CD4-positive, alpha-beta memory T cell (primary cell): ENCODE data around the gene MYBPH. TPM values are rescaled to one million over a fixed set of nuclear protein-coding genes. Genes with fewer than 3 reads are reported as not detected.

ENCODE experiments used
- CTCF ChIA-PET: fragments of 350-600 bp; sonication (Branson Sonifier 250); formaldehyde crosslinking; loops from one replicate; lab custom pipeline; 2021; ENCODE audit warnings: inconsistent platforms; ENCODE audit not compliant: partially characterized antibody; lab: Charles Lee
- POLR2A ChIA-PET: fragments of 350-600 bp; sonication (Branson Sonifier 250); formaldehyde crosslinking; loops from one replicate; lab custom pipeline; 2021; ENCODE audit not compliant: partially characterized antibody; lab: Charles Lee
- DNase-seq, 5 donors: peaks; one replicate each; pipeline versions ENCODE4 v3.0.0 to v3.0.0-alpha.2; 2020 to 2022; ENCODE audit warnings: mixed read lengths in 1 of 5
- H3K27ac ChIP-seq: one replicate; pipeline ENCODE4 v1.7.0; 2013; ENCODE audit warnings: low read depth, low read length
- H3K27me3 ChIP-seq: 2 replicates; pipeline ENCODE4 v1.7.0; 2013; ENCODE audit warnings: mild to moderate bottlenecking, low read length, moderate library complexity; ENCODE audit not compliant: insufficient read depth
- H3K36me3 ChIP-seq: 2 replicates; pipeline ENCODE4 v1.7.0; 2013; ENCODE audit warnings: mild to moderate bottlenecking, low read length, moderate library complexity; ENCODE audit not compliant: insufficient read depth
- H3K4me1 ChIP-seq: 2 replicates; pipeline ENCODE4 v1.7.0; 2013; ENCODE audit warnings: mild to moderate bottlenecking, low read length, moderate library complexity; ENCODE audit not compliant: insufficient read depth
- H3K4me3 ChIP-seq, 2 donors: one replicate each; pipeline ENCODE4 v1.7.0; 2013; ENCODE audit warnings: low read length in 2 of 2, mild to moderate bottlenecking in 1 of 2
- H3K9me3 ChIP-seq, 2 donors: one replicate each; pipeline ENCODE4 v1.7.0; 2013; ENCODE audit warnings: low read length in 2 of 2, control low read depth in 1 of 2; ENCODE audit not compliant: control insufficient read depth in 1 of 2
- H3K27ac Mint-ChIP-seq, 7 donors: one replicate each; pipeline ENCODE4 v1.8.0; 2020 to 2021; ENCODE audit warnings: mixed read lengths in 7 of 7, mild to moderate bottlenecking in 6 of 7, inconsistent platforms in 3 of 7, moderate library complexity in 3 of 7
- H3K27me3 Mint-ChIP-seq, 2 donors: one replicate each; pipeline ENCODE4 v1.8.0; 2020 to 2021; ENCODE audit warnings: mixed read lengths in 2 of 2
- H3K36me3 Mint-ChIP-seq, 2 donors: one replicate each; pipeline ENCODE4 v1.8.0; 2020 to 2021; ENCODE audit warnings: mixed read lengths in 2 of 2, inconsistent platforms in 1 of 2, mild to moderate bottlenecking in 1 of 2
- H3K4me1 Mint-ChIP-seq, 4 donors: one replicate each; pipeline ENCODE4 v1.8.0; 2020 to 2021; ENCODE audit warnings: mixed read lengths in 4 of 4, mild to moderate bottlenecking in 1 of 4
- H3K4me3 Mint-ChIP-seq, 8 donors: one replicate each; pipeline ENCODE4 v1.8.0; 2020 to 2021; ENCODE audit warnings: mixed read lengths in 8 of 8, mild to moderate bottlenecking in 7 of 8, moderate library complexity in 6 of 8, inconsistent platforms in 3 of 8
- H3K9me3 Mint-ChIP-seq, 8 donors: one replicate each; pipeline ENCODE4 v1.8.0; 2020 to 2021; ENCODE audit warnings: mixed read lengths in 8 of 8, mild to moderate bottlenecking in 5 of 8, inconsistent platforms in 3 of 8, moderate library complexity in 1 of 8
- intact Hi-C: fragments of 100-400 bp; cut with micrococcal nuclease; formaldehyde crosslinking; loops from one replicate; pipeline ENCODE4 v1.15.1; 2023
- polyA plus RNA-seq, 2 donors: library from polyadenylated mRNA; unstranded; fragments of 300-500 nt; fragmentation: Illumina TruSeq; gene quantifications; one replicate each; pipeline ENCODE4 v1.2.3, GENCODE V29; 2021
- total RNA-seq, 2 experiments: library from RNA; stranded (reverse); gene quantifications; one replicate each; pipeline ENCODE4 v1.2.3, GENCODE V29; 2021

The MYBPH gene
- total and polyA plus RNA-seq, 4 experiments from 2014 or later = not detected

DNA sequence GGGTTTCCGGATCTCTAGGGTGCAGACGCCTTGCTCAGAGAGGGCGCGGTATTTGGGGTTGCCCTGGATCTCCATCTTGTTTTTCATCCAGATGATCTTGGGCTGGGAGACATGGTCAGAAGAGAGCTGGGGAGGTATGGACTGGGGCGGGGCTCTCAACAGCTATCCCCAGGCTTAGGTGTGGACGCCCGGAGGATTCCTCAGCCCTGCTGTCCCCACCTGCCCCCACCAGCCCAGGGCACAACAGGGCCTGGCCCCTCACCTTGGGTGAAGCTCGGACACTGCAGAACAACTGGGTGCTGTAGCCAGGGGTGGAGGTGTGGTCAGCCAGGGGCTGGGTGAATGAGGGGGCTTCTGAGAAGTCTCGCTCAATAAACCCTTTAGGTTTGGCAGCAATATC is 6.6 kb downstream of the MYBPH start:
- H3K9me3 Mint-ChIP-seq = no peaks in the 10 kb centered on the region
- CTCF ChIA-PET = interaction anchor here (0.7 kb wide), 1 partner anchor 130 kb away, joined by 3 read pairs; no protein-coding TSS in a partner anchor
- intact Hi-C loops = no loop called here

DNA sequence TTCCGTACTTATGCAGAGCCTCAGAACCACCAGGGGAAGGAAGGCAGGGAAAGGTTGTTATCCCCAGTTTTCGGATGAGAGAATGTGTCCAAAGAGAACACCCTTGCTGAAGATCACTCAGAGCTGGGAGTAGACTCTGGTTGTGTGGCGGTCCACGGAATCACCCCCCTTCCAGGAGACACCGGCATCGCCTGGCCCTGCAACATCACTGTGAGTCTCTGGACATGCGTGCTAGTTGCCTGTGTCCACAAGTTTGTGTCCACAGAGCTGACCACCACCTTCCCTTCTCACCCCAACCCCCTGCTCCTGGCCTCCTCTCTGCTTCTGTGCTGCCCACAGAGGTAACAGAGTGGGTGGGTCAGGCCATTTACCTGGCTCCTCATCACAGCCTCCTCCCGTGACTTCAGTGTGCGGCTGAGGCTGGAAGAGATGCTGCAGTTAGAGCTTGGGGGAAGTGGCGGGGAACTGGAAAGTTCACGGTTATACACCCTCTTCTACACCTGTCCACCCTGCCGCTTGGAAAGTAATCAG is 7.3 kb downstream of the MYBPH start:
- Histone ChIP-seq H3K9me3 (no peaks in the 10 kb centered on the region), H3K27ac (no peak overlapping the region), H3K4me1 (no peaks in the 10 kb centered on the region), H3K27me3 (no peaks in the 10 kb centered on the region), H3K36me3 (no peaks in the 10 kb centered on the region), H3K4me3 (no peak overlapping the region)
- peaks cover 8 to 16% of the 10 kb centered on the region in 2 donors for H3K27me3 Mint-ChIP-seq
- H3K27ac Mint-ChIP-seq = no peak overlapping the region
- CTCF ChIA-PET = interaction anchor here (0.7 kb wide), 1 partner anchor 129 kb away, joined by 3 read pairs; no protein-coding TSS in a partner anchor
- H3K36me3 Mint-ChIP-seq = no peaks in the 10 kb centered on the region
- POLR2A ChIA-PET = no interaction called here
- no peak for DNase-seq
- H3K4me3 Mint-ChIP-seq = no peak overlapping the region
- intact Hi-C loops = no loop called here
- no peaks in the 10 kb centered on the region for H3K9me3 Mint-ChIP-seq
- no peaks in the 10 kb centered on the region for H3K4me1 Mint-ChIP-seq

More for the DNA sequence above, 6.6 kb downstream of the MYBPH start:
- Histone ChIP-seq H3K4me1 (no peaks in the 10 kb centered on the region), H3K36me3 (no peaks in the 10 kb centered on the region), H3K4me3 (no peak overlapping the region), H3K27me3 (no peaks in the 10 kb centered on the region), H3K9me3 (no peaks in the 10 kb centered on the region), H3K27ac (no peak overlapping the region)
- Mint-ChIP-seq H3K36me3 (no peaks in the 10 kb centered on the region), H3K4me1 (no peaks in the 10 kb centered on the region), H3K4me3 (no peak overlapping the region), H3K27me3 (peaks cover 7 to 14% of the 10 kb centered on the region in 2 donors), H3K27ac (no peak overlapping the region)
- DNase-seq = no peak
- POLR2A ChIA-PET = no interaction called here

DNA sequence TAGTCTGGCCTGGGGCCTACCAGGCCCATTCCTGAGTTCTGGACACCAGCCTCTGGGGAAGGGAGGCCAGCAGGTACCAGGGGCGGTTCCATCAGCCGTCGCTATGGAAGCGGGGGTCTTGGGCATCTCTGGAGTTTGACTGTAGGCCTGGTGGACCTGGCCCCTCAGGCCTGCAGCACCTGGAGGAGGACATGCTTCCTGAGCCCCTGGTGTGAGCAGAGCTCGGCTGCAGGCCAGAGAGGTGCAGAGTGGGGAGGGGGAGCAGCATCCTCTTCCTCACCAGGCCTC is 7.8 kb downstream of the MYBPH start:
- H3K36me3 ChIP-seq = no peaks in the 10 kb centered on the region
- no peak overlapping the region for H3K27ac ChIP-seq
- Mint-ChIP-seq H3K4me1 (no peaks in the 10 kb centered on the region), H3K36me3 (no peaks in the 10 kb centered on the region), H3K9me3 (no peaks in the 10 kb centered on the region), H3K4me3 (no peak overlapping the region), H3K27ac (no peak overlapping the region), H3K27me3 (peaks cover 8 to 17% of the 10 kb centered on the region in 2 donors)
- no peaks in the 10 kb centered on the region for H3K4me1 ChIP-seq
- CTCF ChIA-PET = no interaction called here
- intact Hi-C loops = no loop called here
- H3K4me3 ChIP-seq = no peak overlapping the region
- H3K27me3 ChIP-seq = no peaks in the 10 kb centered on the region
- POLR2A ChIA-PET = no interaction called here
- H3K9me3 ChIP-seq = no peaks in the 10 kb centered on the region
- no peak for DNase-seq

DNA sequence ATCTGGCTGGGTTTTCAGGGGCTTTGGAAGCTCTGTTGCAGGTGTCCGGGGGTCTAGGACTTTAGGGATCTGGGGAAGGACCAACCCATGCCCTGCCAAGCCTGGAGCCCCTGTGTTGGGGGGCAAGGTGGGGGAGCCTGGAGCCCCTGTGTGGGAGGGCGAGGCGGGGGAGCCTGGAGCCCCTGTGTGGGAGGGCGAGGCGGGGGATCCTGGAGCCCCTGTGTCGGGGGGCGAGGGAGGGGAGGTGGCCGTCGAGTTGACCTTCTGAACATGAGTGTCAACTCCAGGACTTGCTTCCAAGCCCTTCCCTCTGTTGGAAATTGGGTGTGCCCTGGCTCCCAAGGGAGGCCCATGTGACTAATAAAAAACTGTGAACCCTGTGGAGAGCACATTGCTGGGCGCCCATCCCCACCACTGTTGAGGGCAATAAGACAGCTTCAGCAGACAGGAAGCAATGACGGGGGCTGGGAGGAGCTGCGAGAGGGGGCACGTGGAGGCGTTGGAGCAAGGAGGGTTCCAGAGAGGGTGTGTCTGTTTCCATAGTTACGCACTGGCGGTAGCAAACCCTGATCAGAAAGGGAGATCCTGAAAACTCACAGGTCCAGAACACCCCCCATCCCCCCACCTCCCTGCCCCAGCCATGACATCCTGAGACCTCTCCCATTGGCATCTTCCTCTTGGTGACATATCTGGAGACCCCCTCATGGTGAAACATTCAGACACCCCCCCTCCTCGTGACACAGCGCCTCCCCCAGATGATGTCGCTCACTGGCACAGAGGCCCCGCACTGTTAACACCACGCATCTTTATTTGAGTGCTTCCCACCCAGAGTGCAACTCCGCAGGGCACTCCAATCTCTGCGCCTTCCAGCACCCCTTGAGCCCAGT is 8.4 kb downstream of the MYBPH start:
- peaks cover 8 to 19% of the 10 kb centered on the region in 2 donors for H3K27me3 Mint-ChIP-seq
- H3K27ac Mint-ChIP-seq = no peak overlapping the region
- Histone ChIP-seq H3K4me1 (no peaks in the 10 kb centered on the region), H3K27ac (no peak overlapping the region), H3K9me3 (no peaks in the 10 kb centered on the region), H3K4me3 (no peak overlapping the region), H3K36me3 (no peaks in the 10 kb centered on the region), H3K27me3 (no peaks in the 10 kb centered on the region)
- intact Hi-C loops = no loop called here
- H3K36me3 Mint-ChIP-seq = no peaks in the 10 kb centered on the region
- DNase-seq = no peak
- CTCF ChIA-PET = no interaction called here
- H3K4me3 Mint-ChIP-seq = no peak overlapping the region
- POLR2A ChIA-PET = no interaction called here
- no peaks in the 10 kb centered on the region for H3K9me3 Mint-ChIP-seq
- H3K4me1 Mint-ChIP-seq = no peaks in the 10 kb centered on the region

DNA sequence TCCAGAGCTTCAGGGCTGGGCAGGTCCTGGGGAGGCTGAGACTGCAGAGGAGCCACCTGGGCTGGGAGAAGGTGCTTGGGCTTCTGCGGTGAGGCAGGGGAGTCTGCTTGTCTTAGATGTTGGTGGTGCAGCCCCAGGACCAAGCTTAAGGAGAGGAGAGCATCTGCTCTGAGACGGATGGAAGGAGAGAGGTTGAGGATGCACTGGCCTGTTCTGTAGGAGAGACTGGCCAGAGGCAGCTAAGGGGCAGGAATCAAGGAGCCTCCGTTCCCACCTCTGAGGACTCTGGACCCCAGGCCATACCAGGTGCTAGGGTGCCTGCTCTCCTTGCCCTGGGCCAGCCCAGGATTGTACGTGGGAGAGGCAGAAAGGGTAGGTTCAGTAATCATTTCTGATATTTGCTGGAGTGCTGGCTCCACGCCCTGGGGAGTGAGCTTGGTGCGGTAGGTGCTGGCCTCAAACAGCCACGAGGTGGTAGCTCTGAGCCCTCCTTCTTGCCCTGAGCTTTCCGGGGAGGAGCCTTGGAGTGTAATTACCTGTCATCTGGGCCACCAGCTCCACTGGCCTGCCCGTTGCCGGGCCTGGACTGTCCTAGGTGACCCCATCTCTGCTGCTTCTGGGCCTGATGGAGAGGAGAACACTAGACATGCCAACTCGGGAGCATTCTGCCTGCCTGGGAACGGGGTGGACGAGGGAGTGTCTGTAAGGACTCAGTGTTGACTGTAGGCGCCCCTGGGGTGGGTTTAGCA is 9.3 kb downstream of the MYBPH start:
- peak in 1 of 5 donors; percentile 5 for DNase-seq
- intact Hi-C loops = no loop called here

DNA sequence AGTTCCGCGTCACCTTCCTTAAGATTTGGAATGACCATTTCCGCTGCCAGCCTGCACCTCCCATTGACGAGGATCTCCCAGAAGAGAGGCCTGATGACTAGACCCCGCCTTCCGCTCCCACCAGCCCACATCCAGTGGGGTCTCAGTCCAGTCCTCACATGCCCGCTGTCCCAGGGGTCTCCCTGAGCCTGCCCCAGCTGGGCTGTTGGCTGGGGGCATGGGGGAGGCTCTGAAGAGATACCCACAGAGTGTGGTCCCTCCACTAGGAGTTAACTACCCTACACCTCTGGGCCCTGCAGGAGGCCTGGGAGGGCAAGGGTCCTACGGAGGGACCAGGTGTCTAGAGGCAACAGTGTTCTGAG is 9.8 kb downstream of the MYBPH start:
- H3K9me3 Mint-ChIP-seq = no peaks in the 10 kb centered on the region
- no peaks in the 10 kb centered on the region for H3K36me3 ChIP-seq
- no peaks in the 10 kb centered on the region for H3K36me3 Mint-ChIP-seq
- H3K4me3 Mint-ChIP-seq = no peak overlapping the region
- H3K4me1 ChIP-seq = no peaks in the 10 kb centered on the region
- H3K4me3 ChIP-seq = no peak overlapping the region
- intact Hi-C loops = loop anchor here (2.0 kb wide), 1 partner anchor 17 kb away; no protein-coding TSS in a partner anchor
- no peaks in the 10 kb centered on the region for H3K4me1 Mint-ChIP-seq
- POLR2A ChIA-PET = no interaction called here
- peaks cover 10 to 20% of the 10 kb centered on the region in 2 donors for H3K27me3 Mint-ChIP-seq
- no peaks in the 10 kb centered on the region for H3K27me3 ChIP-seq
- DNase-seq = no peak
- no peak overlapping the region for H3K27ac Mint-ChIP-seq
- CTCF ChIA-PET = interaction anchor here (0.8 to 1.1 kb wide), 2 partner anchors 8 to 127 kb away, joined by 3 read pairs; no protein-coding TSS in a partner anchor
- H3K9me3 ChIP-seq = no peaks in the 10 kb centered on the region
- H3K27ac ChIP-seq = no peak overlapping the region

More for the DNA sequence above, 9.3 kb downstream of the MYBPH start:
- no peaks in the 10 kb centered on the region for H3K36me3 ChIP-seq
- H3K27ac Mint-ChIP-seq = no peak overlapping the region
- H3K9me3 ChIP-seq = no peaks in the 10 kb centered on the region
- ChIA-PET POLR2A (no interaction called here), CTCF (interaction anchor here (0.8 kb wide), 1 partner anchor 127 kb away, joined by 3 read pairs; no protein-coding TSS in a partner anchor)
- peaks cover 10 to 19% of the 10 kb centered on the region in 2 donors for H3K27me3 Mint-ChIP-seq
- no peak overlapping the region for H3K4me3 Mint-ChIP-seq
- no peaks in the 10 kb centered on the region for H3K9me3 Mint-ChIP-seq
- H3K4me1 ChIP-seq = no peaks in the 10 kb centered on the region
- no peaks in the 10 kb centered on the region for H3K4me1 Mint-ChIP-seq
- no peaks in the 10 kb centered on the region for H3K27me3 ChIP-seq
- H3K36me3 Mint-ChIP-seq = no peaks in the 10 kb centered on the region
- no peak overlapping the region for H3K4me3 ChIP-seq
- no peak overlapping the region for H3K27ac ChIP-seq
